GM19438 (cell line): ENCODE results near the gene CARS2.
A peak's percentile ranks its signal among the peaks of the same experiment; 100 is the strongest.
"Not testable (repeated sequence)": the region's sequence is repeated elsewhere in the genome, so short reads cannot be mapped to it uniquely, and the experiment has no call there.

Experiments used
- ATAC-seq: cut with Tn5 transposase; IDR thresholded peaks from one replicate; pipeline ENCODE4 v1.9.1; 2021; ENCODE audit warnings: low read depth; ENCODE audit not compliant: unreplicated experiment

CARS2 gene

DNA sequence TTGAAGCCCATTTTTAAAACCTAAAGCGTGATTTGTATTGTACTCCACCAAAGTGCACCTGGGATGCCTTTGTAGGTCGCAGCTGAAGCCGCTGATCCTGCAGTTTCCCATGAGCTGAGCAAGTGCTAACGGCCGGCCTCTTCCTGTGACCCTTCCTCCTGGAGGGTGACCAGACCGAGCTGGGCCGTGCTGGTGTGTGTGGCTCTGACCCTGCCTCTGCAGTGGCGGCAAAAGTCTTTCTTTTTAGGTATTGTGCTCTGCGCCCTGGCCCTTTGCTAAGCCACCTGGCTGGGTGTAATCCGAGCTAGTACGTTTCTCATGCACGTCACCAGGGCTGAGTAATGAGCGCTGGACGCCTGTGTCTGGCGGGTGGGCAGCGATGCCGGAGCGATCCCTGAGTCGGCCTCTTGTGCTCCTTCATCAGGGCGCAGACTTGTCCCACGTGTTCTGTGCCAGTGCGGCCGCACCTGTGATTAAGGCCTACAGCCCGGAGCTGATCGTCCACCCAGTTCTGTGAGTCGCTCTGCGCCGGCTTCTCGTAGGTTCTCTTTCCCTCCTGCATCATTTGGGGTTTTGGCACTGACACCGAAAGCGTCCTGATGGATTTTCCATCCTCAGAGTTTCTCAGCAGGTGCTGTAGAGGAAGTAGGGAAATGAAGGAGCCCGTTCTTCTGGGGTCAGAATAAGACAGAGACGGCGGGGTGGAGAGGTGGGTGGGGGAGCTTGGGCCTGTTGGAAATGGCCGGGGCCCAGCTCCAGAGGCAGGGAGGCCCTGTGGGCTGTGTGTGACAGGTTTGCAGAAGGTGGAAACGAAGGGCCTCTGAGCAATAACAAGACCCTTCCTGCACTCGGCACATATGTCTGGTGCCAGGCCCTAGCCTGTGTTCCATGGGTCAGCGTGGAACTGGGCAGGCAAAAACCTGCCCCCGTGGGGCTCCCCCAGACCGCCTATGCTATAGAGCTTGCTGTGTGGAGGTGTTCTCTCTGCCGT is 80.9 kb downstream of the CARS2 start:
- no peak for ATAC-seq

DNA sequence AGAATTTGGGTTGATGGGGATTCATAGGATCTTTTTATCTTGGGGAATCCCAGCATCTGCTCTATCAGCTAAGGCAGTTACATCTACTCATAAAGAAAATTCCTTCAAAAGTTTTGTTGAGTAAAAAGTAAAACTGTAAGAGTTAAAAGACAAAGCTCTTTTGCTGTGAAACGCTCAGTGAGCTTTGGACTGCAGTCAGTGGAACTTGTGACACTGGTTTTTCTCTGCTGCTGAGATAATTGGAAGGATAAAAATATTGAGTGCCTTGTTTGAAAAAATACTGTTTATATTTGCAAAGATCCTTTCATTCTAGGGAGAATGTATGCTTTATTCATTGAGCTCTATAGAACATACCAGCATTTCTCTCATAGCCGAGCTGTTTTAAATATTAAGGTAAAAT is 85.3 kb downstream of the CARS2 start:
- no peak for ATAC-seq

DNA sequence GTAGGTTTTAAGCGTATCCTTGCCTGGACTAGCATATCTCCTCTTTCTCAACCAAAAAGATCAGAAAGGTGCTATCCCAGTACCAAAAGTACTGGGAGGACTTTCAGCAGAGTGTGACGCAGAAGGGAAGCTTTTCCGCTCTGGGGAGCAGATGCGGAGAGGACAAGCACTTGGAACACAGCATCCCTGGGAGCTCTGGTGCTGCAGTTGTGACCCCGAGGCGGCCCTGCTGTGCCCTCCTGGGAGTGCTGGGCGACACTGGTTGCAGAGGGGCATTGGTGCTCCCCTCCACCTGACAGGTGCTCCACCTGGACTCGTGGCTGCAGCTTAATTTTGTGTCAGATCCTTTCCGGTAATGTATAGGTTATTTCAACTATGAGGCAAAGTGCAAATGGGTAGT is 87.1 kb downstream of the CARS2 start:
- no peak for ATAC-seq

DNA sequence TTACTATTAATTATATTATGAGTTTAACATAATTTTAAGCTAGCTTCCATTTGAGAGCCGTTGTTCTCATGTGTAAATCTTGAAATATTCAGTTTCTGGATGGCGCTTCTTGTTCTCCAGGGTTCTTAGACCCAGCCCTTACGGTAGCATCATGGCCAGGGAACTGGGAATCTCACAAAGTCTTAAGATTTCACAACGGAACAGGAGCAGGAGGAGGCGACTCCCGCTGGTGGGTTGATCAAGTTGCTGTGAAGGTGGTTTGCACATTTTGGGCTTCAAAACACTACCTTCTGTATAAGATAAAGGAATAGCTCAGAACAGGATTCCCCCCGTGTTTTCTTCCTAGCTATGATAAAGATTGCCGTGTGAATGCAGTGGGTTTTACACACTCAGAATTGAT is 87.7 kb downstream of the CARS2 start:
- ATAC-seq: no peak

DNA sequence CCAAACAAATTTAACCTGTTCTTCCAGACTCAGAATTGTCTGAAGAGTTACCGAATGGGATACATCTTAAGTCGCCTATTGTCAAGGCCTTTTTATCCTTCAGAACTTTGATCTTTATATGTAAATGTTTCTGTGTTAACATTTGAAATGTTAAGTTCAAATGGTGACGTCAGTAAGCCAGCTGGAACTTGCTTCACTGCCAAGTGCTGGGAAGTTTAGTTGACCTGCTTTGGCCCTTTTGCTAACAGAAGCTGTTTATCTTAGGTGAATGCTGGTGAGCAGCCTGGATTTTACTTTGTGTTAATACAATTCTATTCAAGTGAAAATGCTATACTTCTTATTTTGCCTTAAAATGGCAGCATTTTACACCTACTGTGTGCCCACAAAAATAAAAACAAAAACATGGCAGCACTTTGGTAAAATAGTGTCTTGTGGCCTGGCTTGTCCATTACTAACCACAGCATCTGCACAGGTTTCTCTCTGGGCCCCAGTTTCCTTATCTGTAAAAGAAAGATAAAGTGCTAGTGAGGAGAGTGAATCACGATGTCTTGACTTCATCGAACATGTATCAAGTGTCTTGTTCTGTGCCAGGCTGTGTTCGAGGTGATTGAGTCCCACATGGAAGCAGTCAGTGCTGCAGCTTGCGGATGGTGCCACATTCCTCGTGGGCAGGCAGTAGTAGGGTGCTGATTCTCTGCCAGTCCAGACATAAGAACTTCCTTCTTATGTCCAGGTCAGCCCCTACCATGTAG is 88.4 kb downstream of the CARS2 start:
- ATAC-seq: no peak

DNA sequence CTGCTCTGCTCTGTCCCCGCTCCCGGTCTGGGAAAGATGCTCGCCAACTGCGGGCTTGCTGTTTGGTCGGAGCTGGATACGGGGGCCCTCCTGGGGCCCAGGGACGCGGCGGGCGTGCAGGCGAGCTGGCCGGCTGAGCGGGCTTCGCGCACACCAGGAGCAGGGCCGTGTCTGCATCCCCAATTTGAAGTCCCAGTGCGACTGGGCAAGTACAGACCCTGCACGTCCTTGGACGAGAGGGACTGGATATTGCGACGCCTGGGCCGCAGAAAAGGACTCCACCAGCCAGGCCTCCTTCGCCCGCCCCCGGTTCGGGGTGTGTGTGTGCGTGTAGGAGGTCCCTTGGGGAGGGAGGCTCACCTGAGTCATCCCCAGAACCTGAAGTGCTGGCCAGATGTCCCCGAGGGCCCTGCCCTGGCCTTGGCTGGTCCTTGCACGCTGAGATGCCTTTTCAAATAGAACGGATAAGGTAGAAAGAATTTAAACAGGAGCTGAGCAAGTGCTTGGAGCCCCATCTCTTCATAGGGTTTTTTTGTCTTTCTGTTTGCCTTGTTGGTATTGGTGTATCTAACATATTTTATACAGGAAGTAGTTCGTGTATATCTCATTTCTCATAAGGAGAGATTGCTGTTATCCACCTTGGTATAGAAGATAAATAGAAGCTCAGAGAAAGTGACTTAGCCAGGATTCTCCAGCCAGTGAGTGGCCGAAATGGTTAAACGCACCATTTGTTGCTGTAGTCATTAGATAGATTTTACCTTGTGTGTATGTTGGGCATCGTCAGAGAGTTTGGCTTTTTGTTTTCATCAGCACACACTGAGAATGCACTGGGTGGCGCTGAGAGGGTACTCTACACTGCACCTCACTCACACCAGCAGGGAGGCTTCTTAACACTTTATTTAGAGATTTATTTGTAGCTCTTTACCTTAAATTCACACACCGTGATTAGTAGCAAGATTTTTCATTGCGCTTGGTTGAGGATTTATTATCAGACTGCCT is 89.5 kb downstream of the CARS2 start:
- peak; percentile 35 for ATAC-seq

DNA sequence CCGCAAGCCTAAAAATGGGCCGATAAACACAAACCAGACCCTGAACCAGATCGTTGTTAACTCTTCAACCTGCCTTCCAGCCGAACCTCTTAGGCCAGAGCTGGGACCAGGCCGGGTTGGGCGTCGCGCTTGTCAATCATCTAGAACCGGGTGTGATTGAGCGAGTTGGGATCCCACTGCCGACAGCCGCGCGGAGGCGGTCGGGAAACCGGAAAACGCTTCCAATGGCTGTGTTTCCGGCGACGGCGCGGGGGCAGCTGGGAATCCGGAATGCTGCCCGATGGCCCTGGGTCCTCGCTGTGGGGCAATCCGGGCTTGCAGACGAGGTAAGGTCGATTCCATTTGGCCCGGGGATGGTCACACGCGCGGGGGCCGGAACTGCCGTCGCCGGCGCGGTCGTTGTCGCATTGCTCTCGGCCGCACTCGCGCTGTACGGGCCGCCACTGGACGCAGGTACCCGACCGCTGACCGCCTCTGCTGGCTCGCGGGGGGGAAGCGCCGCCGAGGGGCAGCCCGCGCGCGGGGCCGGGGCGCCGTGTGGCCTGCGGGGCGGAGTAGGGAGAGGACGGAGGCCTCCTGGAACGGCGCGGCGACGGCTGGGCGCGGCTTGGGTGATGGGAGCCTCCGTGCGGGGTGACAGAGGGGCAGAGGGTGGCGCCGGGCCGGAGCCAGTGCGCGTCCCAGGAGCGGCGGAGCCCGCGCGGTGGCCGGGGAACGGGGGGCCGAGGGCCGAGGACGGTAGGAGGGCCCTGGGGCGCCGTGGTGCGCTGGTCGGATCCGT is 90.4 kb downstream of the CARS2 start, which contains the start of gene NAXD:
NAXD (plus strand) TSS at position 224 of the 781 bp plus-strand sequence; CDS start at position 281, 57 bp downstream.
- peak; percentile 86 for ATAC-seq

DNA sequence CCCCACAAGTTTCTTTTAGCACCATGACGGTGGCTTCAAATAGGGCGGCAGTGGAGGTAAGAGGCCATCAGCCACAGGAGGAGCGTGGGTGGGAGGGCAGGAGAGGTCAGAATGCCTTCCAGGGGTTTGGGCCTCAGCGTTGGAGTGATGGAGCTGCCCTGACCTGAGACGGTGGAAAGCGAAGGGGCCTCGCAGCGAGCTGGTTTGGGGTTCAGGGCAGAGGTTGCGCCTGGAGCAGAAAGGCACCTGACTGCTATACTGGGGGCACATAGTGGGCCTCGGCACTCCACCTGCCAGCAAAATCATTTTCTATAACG is 91.0 kb downstream of the CARS2 start:
- ATAC-seq: no peak

DNA sequence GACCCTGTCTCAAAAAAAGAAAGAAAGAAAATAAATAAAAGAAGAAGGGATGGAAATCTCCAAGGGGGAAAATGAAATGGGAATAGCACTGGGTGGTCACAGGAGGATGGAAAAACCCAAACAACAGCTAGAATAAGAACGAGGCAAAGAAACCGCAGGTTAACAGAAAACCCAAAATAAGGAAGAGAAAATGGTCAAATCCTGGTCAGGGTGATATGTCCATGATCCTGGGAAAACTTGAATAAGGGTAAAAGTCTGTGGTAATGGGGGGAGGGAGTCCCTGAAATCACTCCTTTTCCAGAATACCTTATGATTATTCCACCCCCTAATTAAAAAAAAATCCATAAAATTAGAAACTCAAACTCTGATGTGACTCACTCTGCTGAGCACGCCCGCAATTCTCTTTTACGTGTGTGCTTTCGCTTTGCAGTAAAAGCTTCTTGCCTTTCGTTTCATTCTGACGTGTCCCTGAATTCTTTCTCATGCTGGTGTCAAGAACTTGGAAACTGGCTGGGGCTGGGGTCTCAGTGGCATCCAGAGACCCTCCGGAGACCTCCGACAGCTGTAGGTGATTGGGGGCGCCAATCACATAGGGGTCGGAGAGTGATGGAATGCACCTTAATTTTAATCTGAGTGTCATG is 94.8 kb downstream of the CARS2 start:
- no peak for ATAC-seq

DNA sequence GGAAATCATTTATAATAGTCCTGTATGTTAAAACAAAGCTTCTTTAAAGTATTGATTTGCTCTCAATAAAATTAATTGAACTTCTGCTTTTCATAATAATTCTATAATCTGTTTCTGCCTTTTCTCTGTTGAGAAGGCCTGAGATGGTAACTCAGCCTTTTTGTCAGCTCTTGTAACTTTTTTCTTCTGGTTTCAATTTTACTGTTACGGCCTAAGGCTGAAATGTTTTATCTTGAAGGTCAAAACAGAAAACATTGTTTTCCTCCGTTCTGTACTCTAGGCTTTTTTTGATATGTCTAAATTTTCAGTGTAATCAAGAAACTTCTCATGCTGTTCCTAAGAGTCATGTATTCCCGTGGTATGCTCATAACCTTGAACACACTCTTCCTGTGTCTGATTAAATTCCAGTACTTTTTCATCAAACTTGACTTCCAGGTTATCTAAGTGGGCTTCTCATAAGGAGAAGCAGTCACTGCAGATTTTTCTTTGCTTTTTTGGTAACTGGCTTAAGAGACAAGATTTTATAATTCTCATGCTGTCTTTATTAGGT is 98.2 kb downstream of the CARS2 start:
- ATAC-seq: no peak

DNA sequence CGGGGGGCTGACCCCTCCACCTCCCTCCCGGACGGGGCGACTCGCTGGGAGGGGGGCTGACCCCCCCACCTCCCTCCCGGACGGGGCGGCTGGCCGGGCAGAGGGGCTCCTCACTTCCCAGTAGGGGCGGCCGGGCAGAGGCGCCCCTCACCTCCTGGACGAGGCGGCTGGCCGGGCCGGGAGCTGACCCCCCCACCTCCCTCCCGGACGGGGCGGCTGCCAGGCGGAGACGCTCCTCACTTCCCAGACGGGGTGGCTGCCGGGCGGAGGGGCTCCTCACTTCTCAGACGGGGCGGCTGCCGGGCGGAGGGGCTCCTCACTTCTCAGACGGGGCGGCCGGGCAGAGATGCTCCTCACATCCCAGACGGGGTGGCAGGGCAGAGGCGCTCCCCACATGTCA is 99.6 kb downstream of the CARS2 start:
- not testable (repeated sequence) for ATAC-seq

DNA sequence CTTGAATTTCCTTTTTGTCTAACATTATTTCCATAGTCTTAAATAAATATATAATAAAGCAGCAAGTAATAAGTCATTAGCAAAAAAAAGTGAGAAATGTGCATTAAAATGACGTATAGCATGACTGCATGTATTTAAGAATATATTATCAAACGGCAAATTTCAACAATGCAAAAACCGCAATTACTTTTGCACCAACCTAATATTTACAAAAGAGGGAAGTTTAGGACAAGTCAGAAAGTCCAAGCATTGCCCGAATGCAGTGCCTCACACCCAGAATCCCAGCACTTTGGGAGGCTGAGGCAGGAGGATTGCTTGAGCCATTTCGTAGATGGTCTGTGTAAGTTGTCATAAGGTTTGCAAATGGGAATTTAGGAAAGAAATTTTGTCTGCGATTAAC is 100.8 kb downstream of the CARS2 start:
- ATAC-seq: no peak

DNA sequence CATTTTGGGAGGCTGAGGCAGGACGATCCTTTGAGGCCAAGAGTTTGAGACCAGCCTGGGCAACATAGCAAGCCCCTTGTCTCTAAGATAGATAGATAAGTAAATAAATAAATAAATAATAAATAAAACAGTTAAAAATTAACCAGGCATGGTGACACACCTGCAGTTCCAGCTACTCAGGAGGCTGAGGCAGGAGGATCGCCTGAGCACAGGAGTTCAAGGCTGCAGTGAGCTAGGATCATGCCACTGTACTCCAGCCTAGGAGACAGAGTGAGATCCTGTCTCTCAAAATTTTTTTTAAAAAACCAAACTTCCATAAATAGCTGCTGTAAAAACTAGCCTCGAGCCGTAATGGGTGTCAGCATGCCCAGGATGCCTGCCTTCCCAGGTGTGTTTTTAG is 104.9 kb downstream of the CARS2 start:
- no peak for ATAC-seq

DNA sequence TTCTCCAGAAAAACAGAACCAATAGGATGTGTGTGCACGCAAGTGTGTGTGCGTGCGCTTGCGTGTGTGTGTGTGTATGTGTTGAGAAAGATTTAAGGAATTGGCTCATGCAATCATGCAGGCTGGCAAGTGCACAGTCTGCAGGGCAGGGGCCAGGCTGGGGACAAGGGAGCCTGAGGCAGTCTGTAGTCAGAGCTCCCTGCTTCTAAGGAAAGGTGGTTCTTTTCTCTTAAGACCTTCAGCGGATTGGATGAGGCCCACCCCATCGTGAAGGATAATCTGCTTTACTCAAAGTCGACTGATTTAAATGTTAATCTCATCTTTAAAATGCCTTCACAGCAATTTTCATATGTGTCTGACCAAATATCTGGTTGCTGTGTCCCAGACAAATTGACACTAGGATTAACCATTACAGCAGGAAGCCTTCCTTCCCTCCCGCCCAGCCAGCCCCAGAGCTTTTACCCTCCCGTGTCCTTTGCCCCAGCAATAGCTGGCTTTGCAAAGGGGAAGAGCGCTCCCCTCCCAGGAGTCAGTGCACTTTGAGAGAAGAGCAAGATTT is 105.6 kb downstream of the CARS2 start:
- no peak for ATAC-seq

DNA sequence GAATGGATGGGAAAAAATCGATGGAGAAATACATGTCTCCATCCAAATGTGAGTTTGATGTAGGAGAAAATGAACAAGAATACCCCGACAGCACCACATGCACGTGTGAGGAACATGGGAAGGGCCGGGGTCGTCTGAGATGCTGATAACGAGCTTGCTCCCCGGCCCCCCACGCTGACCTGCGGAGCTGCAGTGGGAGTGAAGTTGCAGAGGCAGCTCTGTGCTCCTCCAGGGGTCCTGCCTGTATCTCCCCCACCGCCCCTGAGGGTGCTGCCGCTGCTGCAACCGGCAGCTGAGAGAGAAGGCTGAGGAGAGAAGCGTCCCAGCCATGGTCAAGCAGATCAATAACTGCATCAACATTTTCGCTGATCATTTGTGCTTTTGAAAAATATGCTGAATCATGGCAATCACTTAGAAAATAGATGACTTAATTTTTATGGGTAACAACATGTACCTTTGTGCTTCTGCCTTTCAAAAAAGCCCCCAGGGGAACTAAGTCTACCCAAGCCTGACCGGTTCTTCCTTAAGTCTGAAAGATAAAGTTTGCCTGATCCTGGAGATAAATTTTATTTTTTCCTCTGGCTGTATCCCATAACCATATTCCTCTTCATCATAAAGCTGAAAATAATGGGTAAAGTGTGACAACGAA is 108.8 kb downstream of the CARS2 start:
- ATAC-seq: no peak

DNA sequence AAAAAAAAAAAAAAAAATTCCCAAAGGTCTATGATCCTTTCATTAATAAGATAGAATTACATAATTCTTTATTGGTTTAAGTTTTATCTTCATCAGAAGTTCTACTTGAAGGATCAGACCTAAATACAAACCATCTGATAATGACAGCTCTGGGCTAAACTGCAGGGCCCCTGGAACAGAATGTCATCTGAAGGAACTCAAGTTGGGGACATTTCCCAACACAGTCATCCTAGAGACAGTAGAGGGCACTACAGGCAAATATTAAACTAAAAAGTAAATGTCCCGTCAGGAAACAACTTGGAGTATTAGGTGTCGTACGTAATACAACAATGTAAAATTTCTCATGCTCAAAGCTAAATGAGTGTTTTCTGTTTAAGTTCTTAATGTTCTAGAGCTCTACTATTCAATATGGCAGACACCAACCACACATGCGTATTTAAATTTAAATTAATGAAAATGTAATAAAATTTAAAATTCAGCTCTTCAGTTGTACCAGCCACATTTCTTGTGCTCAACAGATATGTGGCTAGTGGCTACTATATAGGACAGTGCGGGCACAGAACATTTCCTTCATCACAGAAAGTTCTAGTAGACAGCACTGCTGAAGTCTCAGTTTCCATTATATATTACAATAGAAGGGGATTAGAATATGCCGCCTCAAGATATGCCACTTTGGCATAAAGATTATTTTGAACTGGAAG is 112.3 kb downstream of the CARS2 start:
- peak; percentile 76 for ATAC-seq

DNA sequence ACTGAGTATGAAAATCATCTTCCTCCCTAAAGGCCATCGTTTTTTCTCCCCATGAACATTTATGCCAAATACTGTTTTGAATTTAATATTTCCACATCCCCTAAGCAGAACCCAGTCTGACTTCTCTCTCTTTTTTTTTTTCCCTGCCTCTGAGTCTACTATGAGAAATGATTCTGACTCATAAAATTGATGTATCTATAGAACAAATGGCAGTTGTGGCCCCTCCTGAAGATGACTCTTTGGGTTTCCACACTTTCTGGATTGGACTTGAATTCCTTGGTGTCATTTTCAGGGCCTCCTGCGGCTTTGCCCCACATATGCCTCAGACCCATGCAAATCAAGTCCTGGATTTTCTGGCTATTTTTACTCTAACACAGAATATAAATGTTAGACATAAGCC is 113.3 kb downstream of the CARS2 start:
- ATAC-seq: no peak
